Stimulated activated CD4-positive, alpha-beta T cell treated with anti-CD3 and anti-CD28 coated beads, Interleukin-1b, Interleukin-23, amount 100 ng/mL, for 1 hour (primary cell): Measurements from ENCODE around the gene UNC5C.

Source experiments
- DNase-seq, 2 donors: peaks; one replicate each; pipeline ENCODE4 v3.0.0-alpha.2; 2020; ENCODE audit warnings: low read depth in 2 of 2

UNC5C gene

DNA sequence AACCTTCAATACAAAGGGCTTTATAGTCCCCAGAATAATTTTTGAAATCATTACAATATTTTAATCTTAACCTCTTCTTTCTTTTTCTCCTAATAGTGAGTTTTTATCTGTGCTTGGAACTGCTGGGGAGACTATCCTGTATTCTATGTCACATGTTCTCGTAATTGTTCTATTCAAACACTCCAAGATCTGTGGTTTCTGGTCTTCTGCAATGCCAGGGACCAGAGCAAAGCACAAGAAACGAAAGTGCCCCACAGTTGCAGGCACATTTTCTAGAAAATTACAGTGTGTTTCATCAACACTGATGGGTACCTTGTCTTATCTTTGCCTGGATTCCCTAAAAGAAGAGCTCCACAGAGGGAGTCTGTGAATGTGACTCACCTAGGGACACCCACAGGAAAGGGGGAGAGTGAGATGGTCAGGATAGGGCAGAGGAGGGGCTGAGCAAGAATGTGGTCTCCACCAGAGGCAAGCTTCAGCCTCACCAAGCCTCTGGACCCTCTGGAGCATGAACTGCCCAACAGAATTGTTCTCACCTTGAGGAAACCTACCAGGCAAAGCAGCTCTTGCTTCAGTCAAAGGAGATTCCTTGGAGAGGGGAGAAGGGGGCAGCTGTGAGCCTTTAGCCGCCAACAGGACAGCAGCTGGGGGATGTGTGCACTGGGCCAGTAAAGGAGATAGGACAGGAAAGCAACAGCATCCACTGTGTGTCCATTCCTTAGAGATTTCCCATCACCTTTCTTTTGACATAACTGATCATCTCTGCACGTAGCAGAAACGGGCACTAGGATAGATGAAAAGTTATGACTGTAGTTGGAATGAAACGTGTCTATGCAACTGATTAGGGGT lies 25.9 kb downstream of the UNC5C start:
- no peak for DNase-seq

DNA sequence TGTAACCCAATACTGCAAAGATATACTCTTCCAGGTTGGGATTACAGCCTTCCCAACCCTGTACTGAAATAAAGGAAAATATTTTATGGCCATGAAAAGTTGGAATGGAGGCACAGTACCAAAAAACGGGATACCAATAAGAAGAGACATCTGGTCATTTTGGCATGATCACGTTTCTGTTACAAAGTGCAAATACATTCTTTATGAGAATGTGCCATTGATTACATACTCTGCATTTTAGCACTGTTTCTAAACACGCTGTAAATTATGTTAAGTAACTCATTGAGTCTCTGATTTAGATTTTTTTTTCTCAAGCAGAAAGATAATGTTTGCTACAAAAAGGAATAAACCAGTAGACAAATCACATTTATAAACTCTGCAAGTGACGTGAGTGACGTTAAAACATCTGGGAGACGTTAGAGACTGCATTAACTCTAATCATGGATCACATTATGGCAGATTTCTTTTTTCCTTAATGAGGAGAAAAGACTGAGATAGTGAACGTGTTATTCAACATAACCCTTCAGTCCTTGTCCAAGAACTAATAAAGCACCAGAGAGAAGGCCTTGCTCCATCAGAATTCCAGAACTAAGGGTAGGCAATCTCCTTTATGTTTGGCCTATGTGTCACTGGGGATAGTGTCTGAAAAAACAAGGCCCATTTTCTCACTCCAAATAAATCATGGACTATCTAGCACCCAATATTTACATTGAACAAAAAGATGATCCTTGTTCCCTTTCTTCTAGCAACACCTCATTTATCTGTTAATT lies 31.0 kb downstream of the UNC5C start:
- no peak for DNase-seq

DNA sequence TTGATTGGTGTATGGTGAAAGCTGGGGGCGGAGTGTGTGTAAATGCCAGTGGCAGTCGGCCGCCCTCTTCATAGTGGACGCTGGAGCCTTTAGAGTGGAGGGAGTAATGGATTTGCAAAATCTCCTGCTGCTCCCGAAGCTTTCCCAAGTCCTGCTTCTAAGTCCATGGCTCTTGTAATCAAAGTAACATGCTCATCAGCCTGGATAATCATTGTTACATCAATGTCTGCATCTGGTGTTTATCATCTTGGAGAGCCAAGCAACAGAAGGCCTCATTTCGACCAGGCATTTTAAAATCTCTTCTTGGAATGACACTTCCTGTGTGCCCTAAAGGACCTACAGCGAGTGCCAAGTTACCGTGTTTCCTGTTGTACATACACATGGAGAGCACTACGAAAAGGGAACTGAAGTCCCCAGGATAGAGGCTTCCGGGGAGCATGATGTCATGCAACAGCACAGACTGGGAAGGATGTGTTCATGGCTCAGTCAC lies 32.2 kb downstream of the UNC5C start:
- DNase-seq = no peak

DNA sequence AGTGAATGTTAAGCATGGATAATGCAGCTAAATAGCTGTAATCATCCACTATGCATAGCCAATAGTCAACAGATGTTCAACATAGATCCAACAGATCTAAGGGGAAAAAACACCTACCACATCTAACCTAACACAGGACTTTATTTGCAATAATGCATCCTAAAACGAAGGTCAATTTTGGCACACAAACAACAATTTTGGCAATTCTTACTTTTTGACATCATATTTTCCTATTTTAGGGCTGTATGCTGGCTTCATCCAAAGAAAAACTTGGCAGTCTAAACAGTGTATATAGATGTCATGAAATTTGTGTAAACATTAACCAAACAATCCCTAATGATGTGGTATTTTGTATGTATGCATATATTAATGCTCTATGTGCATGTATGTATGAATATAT lies 33.2 kb downstream of the UNC5C start:
- DNase-seq = no peak

DNA sequence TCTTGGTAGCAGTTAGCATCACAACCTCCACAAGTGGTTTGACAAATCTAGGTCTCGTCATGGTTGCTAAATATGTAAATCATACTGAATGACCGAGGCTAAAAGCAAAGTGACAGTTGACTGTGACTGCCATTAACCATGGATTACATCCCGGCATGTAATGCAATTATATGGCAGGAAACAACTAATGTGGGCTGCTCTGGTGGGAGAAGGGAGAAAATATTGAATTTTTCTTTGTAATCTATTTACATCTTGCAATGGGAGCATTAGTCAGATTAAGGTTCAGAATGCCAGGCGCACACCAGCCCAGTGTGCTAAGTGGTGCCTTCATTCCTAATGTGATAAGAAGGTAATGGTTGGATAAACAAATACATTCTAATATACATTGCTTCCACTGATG lies 35.8 kb downstream of the UNC5C start:
- DNase-seq = no peak

DNA sequence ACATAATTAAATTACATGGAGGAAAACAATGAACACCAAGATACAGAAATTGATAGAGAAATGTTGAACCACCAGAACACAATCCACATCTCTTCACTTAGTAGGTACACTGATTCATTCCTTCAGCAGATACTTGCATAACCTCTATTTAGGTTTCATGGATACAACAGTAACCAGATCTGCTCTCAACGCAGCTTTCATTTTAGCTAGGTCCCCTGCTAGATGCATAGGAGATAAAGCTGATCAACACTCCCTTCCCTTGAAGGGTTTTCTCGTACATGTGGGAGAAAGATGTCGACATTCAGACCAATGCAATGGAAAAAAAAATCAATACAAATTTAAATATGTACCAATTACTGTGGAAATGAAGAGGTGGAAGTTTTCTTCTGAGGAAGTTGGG lies 37.3 kb downstream of the UNC5C start:
- no peak for DNase-seq

DNA sequence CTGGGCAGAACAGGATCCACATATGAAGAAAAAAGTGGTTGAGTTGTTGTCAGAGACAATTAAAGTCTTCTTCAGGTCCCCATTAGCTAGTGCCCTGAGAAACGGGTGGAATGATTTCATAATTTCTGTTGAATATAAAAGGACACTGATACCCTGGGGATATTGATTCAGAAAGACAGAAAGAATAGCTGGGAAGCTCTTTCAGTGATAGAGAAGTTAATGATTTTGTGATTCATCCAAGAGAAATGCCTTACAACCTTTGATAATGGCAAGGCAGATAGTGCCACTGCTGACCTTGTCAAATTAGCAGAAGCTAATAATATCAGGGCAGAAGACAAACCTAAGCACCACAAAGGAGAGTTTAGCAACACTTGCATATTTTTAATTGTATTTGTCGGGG lies 37.9 kb downstream of the UNC5C start:
- no peak for DNase-seq

DNA sequence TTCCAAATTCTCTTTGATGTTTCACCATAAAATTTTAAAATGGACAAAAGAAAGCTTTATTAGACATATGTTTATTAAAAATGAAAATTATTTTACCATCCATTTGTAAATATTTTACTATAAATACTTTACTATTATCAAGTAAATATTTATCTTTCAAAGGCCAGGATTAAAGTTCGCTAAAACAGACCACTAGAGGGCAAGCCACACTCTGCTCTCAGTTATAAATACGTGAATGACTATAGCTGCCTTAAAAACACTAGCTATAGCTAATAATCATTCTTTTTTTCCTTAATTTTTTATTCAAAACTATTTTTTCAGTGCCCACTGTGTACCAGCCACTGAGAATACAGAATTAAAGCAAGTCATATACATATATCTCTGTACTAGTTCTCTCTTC lies 38.6 kb downstream of the UNC5C start:
- no peak for DNase-seq

DNA sequence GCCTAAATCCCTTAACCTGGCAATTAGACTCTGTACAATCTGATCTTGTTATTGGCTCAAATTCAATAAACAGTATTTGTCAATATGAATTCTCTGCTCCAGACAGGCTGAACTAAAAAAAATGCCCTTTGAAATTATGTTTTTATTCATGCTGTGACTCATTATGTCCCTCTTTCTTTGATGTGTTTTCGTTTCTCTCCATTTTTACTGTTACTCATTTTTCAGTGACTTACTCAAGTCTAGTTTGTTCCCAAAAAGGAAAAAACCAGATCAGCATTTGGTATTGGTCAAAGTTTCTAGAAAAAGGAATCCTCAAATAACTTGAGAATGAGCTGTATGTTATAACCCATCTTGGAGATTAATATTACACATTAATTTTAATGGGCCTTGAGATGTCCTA lies 40.4 kb downstream of the UNC5C start:
- DNase-seq = no peak

DNA sequence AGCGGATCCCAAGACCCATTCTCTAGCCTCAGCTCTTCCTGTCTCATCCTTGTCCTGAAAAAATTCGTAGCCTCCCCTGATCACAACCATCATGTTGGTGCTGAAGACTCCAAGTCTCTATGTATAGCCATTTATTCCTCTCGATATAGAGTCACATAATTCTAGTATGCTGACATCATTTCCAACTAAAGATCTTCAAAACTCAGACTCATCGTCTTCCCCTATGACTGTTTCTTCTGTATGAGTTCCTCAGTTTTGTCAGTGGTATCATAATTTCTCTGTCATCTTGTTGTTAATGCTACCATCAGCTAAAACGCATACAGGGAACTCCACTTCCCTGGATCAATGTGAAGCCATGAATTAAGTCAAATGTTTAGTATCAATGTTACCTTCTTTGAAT lies 41.2 kb downstream of the UNC5C start:
- no peak for DNase-seq

DNA sequence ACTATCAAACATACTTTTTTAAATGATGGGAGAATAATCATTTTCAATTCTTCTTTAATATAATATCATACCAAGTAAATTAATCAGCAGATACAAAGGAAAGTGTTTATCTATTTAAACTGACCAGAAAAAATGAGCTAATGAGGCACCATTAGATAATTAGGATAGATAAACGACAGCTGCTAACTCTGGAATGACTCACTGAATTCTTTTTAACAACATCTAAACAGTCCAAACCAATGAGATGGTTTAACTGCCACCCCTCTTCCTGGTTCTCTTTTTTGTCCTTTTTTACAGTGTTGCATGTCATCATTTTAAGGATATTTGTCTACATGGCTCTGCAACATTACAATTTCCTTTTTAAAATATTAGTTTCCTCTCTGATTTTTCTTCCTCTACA lies 41.6 kb downstream of the UNC5C start:
- no peak for DNase-seq

DNA sequence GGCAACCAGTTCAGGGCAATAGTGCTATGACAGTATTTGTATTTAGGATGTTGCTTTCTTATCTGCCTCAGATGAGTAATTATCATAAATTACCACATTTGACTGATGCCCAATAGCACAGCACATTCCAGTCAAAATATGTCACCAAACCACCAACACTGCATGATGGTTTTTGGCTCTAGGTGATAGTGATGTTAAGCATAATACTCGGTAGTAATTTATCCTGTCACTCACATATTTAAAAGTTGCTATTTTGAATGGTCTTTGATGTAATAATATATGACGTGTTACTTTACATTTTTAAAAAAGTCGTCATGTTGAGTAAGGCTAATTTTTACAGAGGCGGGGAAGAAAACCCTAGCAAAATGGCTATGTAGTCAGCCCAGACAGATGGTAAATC lies 42.5 kb downstream of the UNC5C start:
- DNase-seq = no peak

DNA sequence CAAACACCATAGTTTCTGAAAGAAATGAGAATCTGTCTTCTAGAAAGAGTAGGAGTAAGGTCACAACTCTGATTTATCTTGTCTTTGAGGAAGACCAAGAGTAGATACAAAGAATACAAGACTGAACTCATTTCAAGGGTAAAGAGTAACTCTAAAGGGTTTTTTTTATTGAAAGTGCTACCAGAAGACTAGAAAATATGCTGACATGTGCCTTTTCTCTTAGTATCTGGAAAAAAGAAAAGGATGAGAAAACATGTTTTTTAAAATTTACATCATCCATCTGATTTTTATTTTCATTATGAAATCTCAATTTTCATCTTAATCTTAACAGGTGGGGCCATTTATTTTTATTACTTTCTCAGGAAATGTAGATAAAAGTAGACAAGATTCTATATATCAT lies 43.0 kb downstream of the UNC5C start:
- DNase-seq = no peak

DNA sequence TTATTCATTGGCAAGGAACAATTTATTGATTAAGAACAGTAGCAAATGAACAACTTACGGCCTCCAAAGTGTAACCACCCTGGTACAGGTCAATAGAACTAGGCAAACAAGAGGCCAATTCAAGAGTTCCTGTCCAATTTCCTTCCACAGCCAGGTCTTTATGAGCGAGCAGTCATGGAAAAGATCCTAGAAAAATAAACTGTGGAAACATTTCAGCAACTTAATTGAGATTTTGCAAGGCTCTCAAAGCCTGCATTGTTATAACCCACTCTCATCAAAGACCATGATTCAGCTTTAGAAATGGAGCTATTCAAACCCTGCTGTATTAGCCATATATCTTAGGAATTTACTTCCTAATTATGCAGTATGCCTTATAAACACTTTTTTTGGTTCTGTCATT lies 43.6 kb downstream of the UNC5C start:
- no peak for DNase-seq

DNA sequence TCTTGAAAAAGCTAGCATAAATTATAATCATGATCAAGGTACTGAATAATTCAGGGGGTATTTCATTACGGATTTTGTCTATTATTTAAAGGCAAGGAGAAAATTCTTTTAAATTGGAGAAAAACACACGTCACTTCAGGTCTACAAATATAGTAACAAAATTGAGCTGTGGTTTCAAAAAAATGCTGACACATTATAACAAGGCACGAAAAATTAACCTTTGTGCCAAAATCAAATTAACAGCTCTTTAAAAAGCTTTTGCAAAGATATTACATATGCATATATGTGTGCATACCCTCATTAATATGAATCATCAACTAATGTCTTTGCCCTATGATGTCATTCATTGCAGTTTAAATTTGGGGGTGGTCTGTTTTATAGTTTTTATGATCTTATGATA lies 44.3 kb downstream of the UNC5C start:
- no peak for DNase-seq

DNA sequence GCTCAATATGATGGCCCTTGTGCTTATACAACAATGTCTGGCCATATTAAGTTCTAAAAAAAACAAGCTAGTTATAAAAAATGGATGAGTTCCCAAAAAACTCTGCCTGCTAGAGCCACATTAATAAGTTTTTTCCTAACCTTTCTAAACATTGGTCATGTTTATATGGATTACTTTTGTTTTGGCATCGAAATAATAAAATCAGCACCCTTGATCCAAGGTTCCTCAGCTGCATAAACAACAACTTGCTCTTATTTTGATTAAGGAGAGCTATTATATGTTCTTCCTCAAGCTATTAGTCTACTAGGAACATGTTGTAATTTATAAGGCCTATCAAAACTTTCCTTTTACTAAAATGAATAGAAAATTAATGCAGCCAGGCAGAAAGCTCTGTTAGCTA lies 48.4 kb downstream of the UNC5C start:
- DNase-seq = no peak

DNA sequence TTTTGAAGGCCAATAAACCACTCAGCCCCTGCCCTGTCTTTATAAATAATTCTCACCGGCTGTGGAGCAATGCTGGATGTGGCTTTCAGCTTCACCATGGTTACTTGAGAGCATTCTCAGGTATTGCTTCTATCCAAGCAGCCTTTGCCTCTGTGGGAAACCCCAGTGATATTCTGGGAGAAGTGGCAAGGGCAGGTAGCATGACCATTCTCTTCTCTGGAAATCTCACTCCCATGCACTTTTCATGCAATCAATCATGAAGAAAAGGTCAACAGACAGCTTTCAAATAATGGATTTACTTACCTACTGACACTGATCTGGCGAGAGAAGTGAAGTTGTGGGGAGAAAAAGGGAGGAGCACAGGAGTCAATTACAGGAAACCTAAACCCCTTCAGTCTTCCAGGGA lies 49.5 kb downstream of the UNC5C start:
- no peak for DNase-seq

DNA sequence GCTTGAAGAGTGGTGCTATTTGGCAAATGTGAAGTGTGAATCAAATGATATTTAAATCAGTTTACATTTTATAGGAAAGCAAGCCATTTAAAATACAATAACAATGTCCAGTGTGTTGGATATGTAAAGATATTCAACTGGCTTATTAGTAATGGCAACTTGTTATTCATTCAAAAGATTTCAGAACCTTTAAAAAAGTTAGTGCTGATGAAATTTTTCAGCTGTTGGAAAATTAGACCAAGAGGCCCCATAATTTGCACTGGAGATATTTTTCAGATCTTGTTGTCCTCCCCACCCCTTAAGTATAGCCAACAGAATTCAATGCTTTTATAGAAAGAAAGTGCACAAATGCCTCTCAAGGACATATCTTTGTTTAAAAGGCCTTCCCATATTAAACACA lies 54.6 kb downstream of the UNC5C start:
- DNase-seq = no peak

DNA sequence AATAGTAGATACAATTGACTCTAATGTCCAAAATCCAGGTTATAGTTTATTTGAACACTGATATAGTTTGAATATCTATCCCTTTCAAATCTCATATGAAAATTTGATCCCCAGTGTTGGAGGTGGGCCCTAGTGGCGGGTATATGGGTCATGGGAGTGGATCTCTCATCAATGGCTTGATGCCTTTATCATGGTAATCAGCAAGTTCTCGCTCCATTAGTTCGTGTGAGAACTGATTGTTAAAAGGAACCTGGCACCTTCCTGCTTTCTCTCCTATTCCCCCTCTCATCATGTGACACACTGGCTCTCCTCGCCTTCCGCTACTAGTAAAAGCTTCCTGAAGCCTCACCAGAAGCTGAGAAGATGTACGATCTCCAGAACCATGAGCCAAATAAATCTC lies 70.1 kb downstream of the UNC5C start:
- DNase-seq = no peak

DNA sequence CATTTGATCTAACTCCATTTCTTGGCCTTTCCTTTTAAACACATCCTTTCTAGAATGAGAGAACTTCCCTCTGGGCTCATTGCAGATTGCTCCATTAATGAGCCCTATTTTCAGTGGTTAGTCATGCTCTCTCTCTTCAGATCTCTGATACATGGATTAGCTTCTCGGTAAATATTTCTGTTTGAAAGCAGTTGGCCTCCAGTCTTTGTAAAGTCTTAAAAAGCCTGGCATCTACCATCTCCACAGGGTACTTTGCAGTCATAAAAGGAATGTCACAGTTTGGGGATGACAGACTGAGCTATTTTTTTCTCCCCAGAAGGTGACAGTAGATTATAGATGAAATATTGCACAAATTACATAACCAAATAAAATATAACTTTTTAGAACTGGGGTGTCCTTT lies 72.7 kb downstream of the UNC5C start:
- no peak for DNase-seq

DNA sequence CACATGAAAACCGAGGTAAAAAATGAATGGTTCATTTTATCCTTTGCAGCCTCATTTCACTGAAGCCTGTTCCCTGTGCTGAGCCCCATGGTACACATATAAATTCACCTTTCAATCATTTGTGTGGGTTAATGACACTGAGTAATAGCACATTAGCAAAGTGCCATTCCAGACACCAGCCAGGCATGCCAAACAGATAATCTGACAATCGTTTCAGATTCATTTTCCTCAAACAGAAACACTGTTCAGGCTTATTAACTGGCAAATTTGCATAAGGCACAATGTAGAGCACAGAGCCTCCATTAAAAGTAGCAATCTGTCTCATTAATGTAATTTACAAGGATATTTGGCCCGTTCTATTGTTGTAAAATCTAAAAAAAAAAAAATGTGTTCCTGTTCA lies 76.2 kb downstream of the UNC5C start:
- DNase-seq = no peak

DNA sequence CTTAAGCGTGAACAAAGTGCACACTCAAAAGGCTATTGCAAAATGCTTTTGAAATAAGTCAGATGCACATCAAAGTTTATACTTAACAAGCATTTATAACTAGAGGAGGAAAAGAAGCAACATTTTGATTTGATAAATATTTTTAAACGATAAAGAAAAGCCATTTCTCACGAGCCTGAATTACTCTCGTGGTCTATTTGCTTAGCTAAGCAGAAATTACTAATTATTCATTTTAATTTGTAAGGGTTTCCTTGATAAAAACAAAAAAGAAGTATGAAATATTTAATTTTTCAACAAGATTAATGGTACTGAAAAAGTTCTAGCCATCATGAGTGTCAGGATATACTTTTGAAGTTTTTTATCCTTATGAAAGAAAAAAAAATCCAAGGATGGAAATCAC lies 78.2 kb downstream of the UNC5C start:
- no peak for DNase-seq

DNA sequence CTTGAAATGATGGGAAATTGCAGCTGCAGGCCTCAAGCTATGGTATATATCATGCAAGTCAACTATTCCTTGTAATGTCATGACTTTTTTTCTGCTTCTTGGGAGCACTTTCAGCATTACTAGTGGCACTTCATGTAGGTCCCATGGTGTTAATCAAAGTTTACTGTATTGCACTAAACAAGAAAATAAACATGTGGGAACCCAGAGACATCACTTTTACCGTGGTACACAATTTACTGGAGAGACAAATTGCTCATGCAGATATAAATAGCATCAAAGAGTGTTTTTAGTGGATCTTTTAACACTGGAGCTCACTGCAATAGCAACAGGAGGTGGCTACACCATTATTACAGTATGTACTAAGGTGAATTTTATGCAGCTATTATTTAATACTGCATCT lies 79.2 kb downstream of the UNC5C start:
- DNase-seq = no peak
